HepG2 (cell line): ENCODE data around the gene FBH1. TPM values are rescaled to one million over a fixed set of nuclear protein-coding genes. Genes with fewer than 3 reads are reported as not detected.

Experiments
- BRCA1 ChIP-seq: sonication (generic); formaldehyde crosslinking; IDR thresholded peaks from 2 replicates; pipeline ENCODE4 v1.4.0; 2020; ENCODE audit warnings: missing genetic modification reagents
- DNMT1 ChIP-seq: sonication (generic); formaldehyde crosslinking; IDR thresholded peaks from 2 replicates; pipeline ENCODE4 v1.5.1; 2020; ENCODE audit warnings: mild to moderate bottlenecking, missing genetic modification reagents
- HDAC6 ChIP-seq: fragments of 200-600 bp; sonication (generic); IDR thresholded peaks from 2 replicates; pipeline ENCODE4 v1.7.0; 2017; ENCODE audit warnings: mild to moderate bottlenecking, antibody characterized with exemption, low read length, low read depth
- KMT2A ChIP-seq: sonication (generic); formaldehyde crosslinking; IDR thresholded peaks from 2 replicates; pipeline ENCODE4 v1.4.0; 2020; ENCODE audit warnings: missing genetic modification reagents
- NR2F6 ChIP-seq, 2 experiments: IDR thresholded peaks; 2 replicates each; pipeline ENCODE4 v1.6.1; 2016; ENCODE audit warnings: antibody characterized with exemption in 1 of 2, mild to moderate bottlenecking in 1 of 2
- SIX4 ChIP-seq: sonication (generic); formaldehyde crosslinking; IDR thresholded peaks from 2 replicates; pipeline ENCODE4 v1.4.0; 2020; ENCODE audit warnings: missing genetic modification reagents
- SNRNP70 ChIP-seq: fragments of 200-400 bp; formaldehyde crosslinking; IDR thresholded peaks from 2 replicates; pipeline ENCODE4 v1.6.1; 2017; ENCODE audit warnings: mild to moderate bottlenecking, low read depth, low read length, moderate library complexity
- SPEN ChIP-seq: sonication (generic); formaldehyde crosslinking; IDR thresholded peaks from 2 replicates; pipeline ENCODE4 v1.5.1; 2020; ENCODE audit warnings: low read depth, mild to moderate bottlenecking, missing genetic modification reagents
- TOE1 ChIP-seq: sonication (generic); formaldehyde crosslinking; IDR thresholded peaks from 2 replicates; pipeline ENCODE4 v1.4.0; 2020; ENCODE audit warnings: mild to moderate bottlenecking, missing genetic modification reagents
- TRIM24 ChIP-seq: sonication (generic); formaldehyde crosslinking; IDR thresholded peaks from 2 replicates; pipeline ENCODE4 v1.8.0; 2022; ENCODE audit warnings: mild to moderate bottlenecking, missing genetic modification reagents
- U2AF2 ChIP-seq: fragments of 200-400 bp; formaldehyde crosslinking; IDR thresholded peaks from 2 replicates; pipeline ENCODE4 v1.6.1; 2017; ENCODE audit warnings: low read depth, mild to moderate bottlenecking, low read length
- ZBTB7B ChIP-seq: sonication (generic); formaldehyde crosslinking; IDR thresholded peaks from 2 replicates; pipeline ENCODE4 v1.4.0; 2020; ENCODE audit warnings: missing genetic modification reagents
- ZNF136 ChIP-seq: sonication (generic); formaldehyde crosslinking; IDR thresholded peaks from 2 replicates; pipeline ENCODE4 v1.8.1; 2022; ENCODE audit warnings: low read depth, mild to moderate bottlenecking, moderate library complexity, missing genetic modification reagents
- ZNF232 ChIP-seq: sonication (generic); formaldehyde crosslinking; IDR thresholded peaks from 2 replicates; pipeline ENCODE4 v1.4.0; 2020; ENCODE audit warnings: missing genetic modification reagents, borderline replicate concordance
- ZNF367 ChIP-seq: sonication (generic); formaldehyde crosslinking; IDR thresholded peaks from 2 replicates; pipeline ENCODE4 v1.4.0; 2020; ENCODE audit warnings: missing genetic modification reagents, borderline replicate concordance
- ZNF451 ChIP-seq: sonication (generic); formaldehyde crosslinking; IDR thresholded peaks from 2 replicates; pipeline ENCODE4 v1.5.0; 2020; ENCODE audit warnings: mild to moderate bottlenecking, missing genetic modification reagents
- ZNF605 ChIP-seq: sonication (generic); formaldehyde crosslinking; IDR thresholded peaks from 2 replicates; pipeline ENCODE4 v1.8.0; 2022; ENCODE audit warnings: mild to moderate bottlenecking, missing genetic modification reagents
- ZNF609 ChIP-seq: sonication (generic); formaldehyde crosslinking; IDR thresholded peaks from 2 replicates; pipeline ENCODE4 v1.4.0; 2020; ENCODE audit warnings: mild to moderate bottlenecking, missing genetic modification reagents, borderline replicate concordance
- ZNF672 ChIP-seq: sonication (generic); formaldehyde crosslinking; IDR thresholded peaks from 2 replicates; pipeline ENCODE4 v1.8.1; 2022; ENCODE audit warnings: missing genetic modification reagents
- ZSCAN22 ChIP-seq: sonication (generic); formaldehyde crosslinking; IDR thresholded peaks from 2 replicates; pipeline ENCODE4 v1.4.0; 2020; ENCODE audit warnings: mild to moderate bottlenecking, missing genetic modification reagents
- polyA plus RNA-seq, 8 experiments: library from polyadenylated mRNA; depleted of rRNA in 3 of 8; stranded (reverse) in 7 of 8; unstranded in 1 of 8; fragments of >200 nt; fragmentation: Illumina TruSeq in 4 of 8; extraction: Trizol in 4 of 8; gene quantifications; 2 replicates each; pipeline versions ENCODE4 v1.2.1 to v1.2.3, GENCODE V29; 2011 to 2016; ENCODE audit warnings: low read depth in 4 of 8, missing spikeins in 1 of 8, mixed read lengths in 1 of 8; ENCODE audit not compliant: insufficient read depth in 1 of 8
- total RNA-seq, 5 experiments: library from RNA; depleted of rRNA; stranded (reverse); fragments of >200 nt; fragmentation: Illumina TruSeq; extraction: Trizol; gene quantifications; 2 replicates each; pipeline ENCODE4 v1.2.3, GENCODE V29; 2016; ENCODE audit warnings: low read depth in 1 of 5
- TF ChIP-seq, protein P1 (sequence below): sonication (generic); formaldehyde crosslinking; IDR thresholded peaks from 2 replicates; pipeline ENCODE4 v1.4.0; 2020; ENCODE audit warnings: missing genetic modification reagents, borderline replicate concordance
- TF ChIP-seq, protein P2 (sequence below): sonication (generic); formaldehyde crosslinking; IDR thresholded peaks from 2 replicates; pipeline ENCODE4 v1.5.0; 2020; ENCODE audit warnings: mild to moderate bottlenecking, missing genetic modification reagents

FBH1 gene
- total and polyA plus RNA-seq, 2 of the 13 experiments (the other 11 are each of a cell fraction or from before 2014, with no cell fraction given): 48.8 to 60.3 TPM

- TF ChIP-seq NR2F6 (IDR thresholded peaks at IDR 0.05): no peak
- peak; percentile 69 for TF ChIP-seq NR2F6 (CRISPR knock-in tag; IDR thresholded peaks at IDR 0.05)
- TF ChIP-seq ZNF451 (CRISPR knock-in tag): peak; percentile 40; the same call in 1 of the 2 replicates
- TF ChIP-seq TRIM24 (CRISPR knock-in tag): no peak
- no peak for TF ChIP-seq TOE1
- TF ChIP-seq ZNF136 (CRISPR knock-in tag): 0 out of 2 replicates have a peak, but pooled peaks have one; percentile 48
- TF ChIP-seq ZNF605: peak; percentile 67
- no peak for TF ChIP-seq ZNF232 (CRISPR knock-in tag)
- TF ChIP-seq ZNF367 (CRISPR knock-in tag): no peak
- no peak for TF ChIP-seq DNMT1 (CRISPR knock-in tag)
- TF ChIP-seq HDAC6: no peak
- no peak for TF ChIP-seq BRCA1
- TF ChIP-seq SPEN (CRISPR knock-in tag): no peak
- TF ChIP-seq ZSCAN22 (CRISPR knock-in tag): no peak
- 0 out of 2 replicates have a peak, but pooled peaks have one; percentile 17 for TF ChIP-seq ZNF609 (CRISPR knock-in tag)
- TF ChIP-seq, protein P1, sequence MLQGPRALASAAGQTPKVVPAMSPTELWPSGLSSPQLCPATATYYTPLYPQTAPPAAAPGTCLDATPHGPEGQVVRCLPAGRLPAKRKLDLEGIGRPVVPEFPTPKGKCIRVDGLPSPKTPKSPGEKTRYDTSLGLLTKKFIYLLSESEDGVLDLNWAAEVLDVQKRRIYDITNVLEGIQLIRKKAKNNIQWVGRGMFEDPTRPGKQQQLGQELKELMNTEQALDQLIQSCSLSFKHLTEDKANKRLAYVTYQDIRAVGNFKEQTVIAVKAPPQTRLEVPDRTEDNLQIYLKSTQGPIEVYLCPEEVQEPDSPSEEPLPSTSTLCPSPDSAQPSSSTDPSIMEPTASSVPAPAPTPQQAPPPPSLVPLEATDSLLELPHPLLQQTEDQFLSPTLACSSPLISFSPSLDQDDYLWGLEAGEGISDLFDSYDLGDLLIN (CRISPR knock-in tag): no peak
- TF ChIP-seq ZBTB7B (CRISPR knock-in tag): no peak; the same call in 1 of the 2 replicates
- no peak for TF ChIP-seq SNRNP70
- TF ChIP-seq SIX4 (CRISPR knock-in tag): no peak
- no peak for TF ChIP-seq U2AF2
- TF ChIP-seq, protein P2, sequence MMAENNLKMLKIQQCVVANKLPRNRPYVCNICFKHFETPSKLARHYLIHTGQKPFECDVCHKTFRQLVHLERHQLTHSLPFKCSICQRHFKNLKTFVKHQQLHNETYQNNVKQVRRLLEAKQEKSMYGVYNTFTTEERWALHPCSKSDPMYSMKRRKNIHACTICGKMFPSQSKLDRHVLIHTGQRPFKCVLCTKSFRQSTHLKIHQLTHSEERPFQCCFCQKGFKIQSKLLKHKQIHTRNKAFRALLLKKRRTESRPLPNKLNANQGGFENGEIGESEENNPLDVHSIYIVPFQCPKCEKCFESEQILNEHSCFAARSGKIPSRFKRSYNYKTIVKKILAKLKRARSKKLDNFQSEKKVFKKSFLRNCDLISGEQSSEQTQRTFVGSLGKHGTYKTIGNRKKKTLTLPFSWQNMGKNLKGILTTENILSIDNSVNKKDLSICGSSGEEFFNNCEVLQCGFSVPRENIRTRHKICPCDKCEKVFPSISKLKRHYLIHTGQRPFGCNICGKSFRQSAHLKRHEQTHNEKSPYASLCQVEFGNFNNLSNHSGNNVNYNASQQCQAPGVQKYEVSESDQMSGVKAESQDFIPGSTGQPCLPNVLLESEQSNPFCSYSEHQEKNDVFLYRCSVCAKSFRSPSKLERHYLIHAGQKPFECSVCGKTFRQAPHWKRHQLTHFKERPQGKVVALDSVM (CRISPR knock-in tag): peak; percentile 56
- peak; percentile 51; the same call in 1 of the 2 replicates for TF ChIP-seq KMT2A (CRISPR knock-in tag)
- no peak for TF ChIP-seq ZNF672 (CRISPR knock-in tag)
Measured at GRCh38 chr10:5840314-5841307, 49.4 kb upstream of the FBH1 start (continued).
